ENCODE data around the gene SREK1IP1. TPM values are rescaled to one million over a fixed set of nuclear protein-coding genes. Genes with fewer than 3 reads are reported as not detected.

The SREK1IP1 gene
- total and polyA plus RNA-seq, 7 experiments from 2014 or later: 11.7 to 29.9 (median 21.7) TPM

GRCh38 chr5:64788156-64788555 is 19.7 kb upstream of the SREK1IP1 start:
- ChIA-PET CTCF (interaction anchor here (1.0 kb wide), 1 partner anchor 695 kb away, joined by 3 read pairs; no protein-coding TSS in a partner anchor), POLR2A (no interaction called here)
- Histone ChIP-seq H3K27me3 (ENCODE audit: control insufficient read depth in 2 of 2, insufficient read depth in 2 of 2, low read length in 2 of 2) (no peaks in the 10 kb centered on the region), H3K9me3 (ENCODE audit: control insufficient read depth in 2 of 3, low read length in 3 of 3) (no peaks in the 10 kb centered on the region), H3K27ac (ENCODE audit: low read depth, low read length) (no peak overlapping the region), H3K4me3 (ENCODE audit: low read length) (no peak overlapping the region), H3K4me1 (ENCODE audit: control insufficient read depth in 2 of 2, insufficient read depth in 2 of 2, low read length in 2 of 2) (no peaks in the 10 kb centered on the region), H3K36me3 (ENCODE audit: control insufficient read depth in 2 of 3, insufficient read depth in 3 of 3, low read length in 3 of 3) (peaks cover 0 to 16% (median 4%) of the 10 kb centered on the region in 3 experiments)
- ATAC-seq (no peak), DNase-seq (no peak)
- Mint-ChIP-seq H3K27me3 (no peaks in the 10 kb centered on the region), H3K9me3 (no peaks in the 10 kb centered on the region), H3K36me3 (peaks cover 3 to 44% (median 20%) of the 10 kb centered on the region in 5 donors), H3K4me3 (no peak overlapping the region), H3K27ac (no peak overlapping the region), H3K4me1 (peaks cover 0 to 7% (median 5%) of the 10 kb centered on the region in 7 donors)
- intact Hi-C loops (cut with micrococcal nuclease): loop anchor here in 1 of 2 donors (10.0 kb wide), 1 partner anchor 1383 kb away; no protein-coding TSS in a partner anchor

GRCh38 chr5:64786372-64786771 is 17.9 kb upstream of the SREK1IP1 start:
- no peak overlapping the region for H3K4me3 Mint-ChIP-seq
- Histone ChIP-seq H3K36me3 (ENCODE audit: control insufficient read depth in 2 of 3, insufficient read depth in 3 of 3, low read length in 3 of 3) (peaks cover 0 to 16% (median 4%) of the 10 kb centered on the region in 3 experiments), H3K27ac (ENCODE audit: low read depth, low read length) (no peak overlapping the region), H3K9me3 (ENCODE audit: control insufficient read depth in 2 of 3, low read length in 3 of 3) (no peaks in the 10 kb centered on the region), H3K4me1 (ENCODE audit: control insufficient read depth in 2 of 2, insufficient read depth in 2 of 2, low read length in 2 of 2) (no peaks in the 10 kb centered on the region), H3K27me3 (ENCODE audit: control insufficient read depth in 2 of 2, insufficient read depth in 2 of 2, low read length in 2 of 2) (no peaks in the 10 kb centered on the region), H3K4me3 (ENCODE audit: low read length) (no peak overlapping the region)
- H3K9me3 Mint-ChIP-seq: no peaks in the 10 kb centered on the region
- ChIA-PET CTCF (no interaction called here), POLR2A (no interaction called here)
- intact Hi-C loops (cut with micrococcal nuclease): loop anchor here in 1 of 2 donors (10.0 kb wide), 1 partner anchor 1382 kb away; no protein-coding TSS in a partner anchor
- ATAC-seq (no peak), DNase-seq (no peak)
- peaks cover 3 to 28% (median 14%) of the 10 kb centered on the region in 5 donors for H3K36me3 Mint-ChIP-seq
- H3K4me1 Mint-ChIP-seq: peaks cover 0 to 7% (median 5%) of the 10 kb centered on the region in 7 donors
- no peaks in the 10 kb centered on the region for H3K27me3 Mint-ChIP-seq
- peak overlapping the region in 1 of 9 donors; percentile 1 for H3K27ac Mint-ChIP-seq

- peak; percentile 90 for ATAC-seq
- CTCF ChIA-PET: interaction anchor here (0.6 to 3.8 kb wide), 4 partner anchors 138 to 675 kb away, joined by 3 to 21 read pairs (median 4); no protein-coding TSS in a partner anchor
- Mint-ChIP-seq H3K36me3 (peaks cover 4 to 20% (median 16%) of the 10 kb centered on the region in 5 donors), H3K4me1 (peaks cover 0 to 16% (median 11%) of the 10 kb centered on the region in 7 donors), H3K27me3 (no peaks in the 10 kb centered on the region), H3K9me3 (no peaks in the 10 kb centered on the region), H3K4me3 (no peak overlapping the region), H3K27ac (peak overlapping the region in 1 of 9 donors; percentile 37)
- no peaks in the 10 kb centered on the region for H3K27me3 ChIP-seq (ENCODE audit: control insufficient read depth in 2 of 2, insufficient read depth in 2 of 2, low read length in 2 of 2)
- H3K4me1 ChIP-seq (ENCODE audit: control insufficient read depth in 2 of 2, insufficient read depth in 2 of 2, low read length in 2 of 2): no peaks in the 10 kb centered on the region
- POLR2A ChIA-PET: interaction anchor here (1.1 kb wide), 1 partner anchor 15 kb away, joined by 3 read pairs; no protein-coding TSS in a partner anchor
- no peak overlapping the region for H3K4me3 ChIP-seq (ENCODE audit: low read length)
- intact Hi-C loops (cut with micrococcal nuclease): loop anchor here (1.0 to 10.0 kb wide), 3 partner anchors 16 to 1380 kb away; partner anchors contain the start of genes CWC27 (in 1 of the 2) and SREK1IP1 (in 1 of the 2)
- H3K9me3 ChIP-seq (ENCODE audit: control insufficient read depth in 2 of 3, low read length in 3 of 3): no peaks in the 10 kb centered on the region
- DNase-seq: peak; percentile 36 to 74 (median 65)
- no peak overlapping the region for H3K27ac ChIP-seq (ENCODE audit: low read depth, low read length)
- H3K36me3 ChIP-seq (ENCODE audit: control insufficient read depth in 2 of 3, insufficient read depth in 3 of 3, low read length in 3 of 3): peaks cover 0 to 16% (median 4%) of the 10 kb centered on the region in 3 experiments
Measured at GRCh38 chr5:64784451-64785025, 16.0 kb upstream of the SREK1IP1 start.

- H3K27ac Mint-ChIP-seq: no peak overlapping the region
Measured at GRCh38 chr5:64775291-64775690, 6.8 kb upstream of the SREK1IP1 start.

GRCh38 chr5:64773533-64773932 is 5.0 kb upstream of the SREK1IP1 start:
- ChIA-PET CTCF (no interaction called here), POLR2A (no interaction called here)
- no peaks in the 10 kb centered on the region for H3K9me3 ChIP-seq (ENCODE audit: control insufficient read depth in 2 of 3, low read length in 3 of 3)
- H3K27me3 Mint-ChIP-seq: no peaks in the 10 kb centered on the region
- DNase-seq (no peak), ATAC-seq (no peak)
- no peak overlapping the region for H3K27ac Mint-ChIP-seq
- intact Hi-C loops (cut with micrococcal nuclease): no loop called here
- H3K27ac ChIP-seq (ENCODE audit: low read depth, low read length): no peak overlapping the region
- no peaks in the 10 kb centered on the region for H3K27me3 ChIP-seq (ENCODE audit: control insufficient read depth in 2 of 2, insufficient read depth in 2 of 2, low read length in 2 of 2)
- no peaks in the 10 kb centered on the region for H3K9me3 Mint-ChIP-seq
- H3K4me1 Mint-ChIP-seq: peaks cover 19 to 66% (median 50%) of the 10 kb centered on the region in 7 donors
- no peak overlapping the region for H3K4me3 Mint-ChIP-seq
- H3K4me3 ChIP-seq (ENCODE audit: low read length): no peak overlapping the region
- peaks cover 10 to 18% of the 10 kb centered on the region in 2 donors for H3K4me1 ChIP-seq (ENCODE audit: control insufficient read depth in 2 of 2, insufficient read depth in 2 of 2, low read length in 2 of 2)
- H3K36me3 Mint-ChIP-seq: peaks cover 0 to 16% (median 7%) of the 10 kb centered on the region in 5 donors
- H3K36me3 ChIP-seq (ENCODE audit: control insufficient read depth in 2 of 3, insufficient read depth in 3 of 3, low read length in 3 of 3): peaks cover 0 to 18% (median 0%) of the 10 kb centered on the region in 3 experiments

More at GRCh38 chr5:64775291-64775690, 6.8 kb upstream of the SREK1IP1 start:
- Mint-ChIP-seq H3K4me1 (peaks cover 8 to 62% (median 40%) of the 10 kb centered on the region in 7 donors), H3K36me3 (peaks cover 8 to 25% (median 10%) of the 10 kb centered on the region in 5 donors), H3K27me3 (no peaks in the 10 kb centered on the region), H3K9me3 (no peaks in the 10 kb centered on the region), H3K4me3 (no peak overlapping the region)
- ChIA-PET POLR2A (interaction anchor here (0.7 kb wide), 1 partner anchor 715 kb away, joined by 4 read pairs; no protein-coding TSS in a partner anchor), CTCF (no interaction called here)
- ATAC-seq (no peak), DNase-seq (no peak)
- Histone ChIP-seq H3K27me3 (ENCODE audit: control insufficient read depth in 2 of 2, insufficient read depth in 2 of 2, low read length in 2 of 2) (no peaks in the 10 kb centered on the region), H3K27ac (ENCODE audit: low read depth, low read length) (no peak overlapping the region), H3K9me3 (ENCODE audit: control insufficient read depth in 2 of 3, low read length in 3 of 3) (no peaks in the 10 kb centered on the region), H3K4me3 (ENCODE audit: low read length) (no peak overlapping the region), H3K36me3 (ENCODE audit: control insufficient read depth in 2 of 3, insufficient read depth in 3 of 3, low read length in 3 of 3) (peaks cover 0 to 16% (median 0%) of the 10 kb centered on the region in 3 experiments), H3K4me1 (ENCODE audit: control insufficient read depth in 2 of 2, insufficient read depth in 2 of 2, low read length in 2 of 2) (peaks cover under 1 to 7% of the 10 kb centered on the region in 2 donors)
- intact Hi-C loops (cut with micrococcal nuclease): no loop called here

GRCh38 chr5:64771736-64772135 is 3.2 kb upstream of the SREK1IP1 start:
- no peaks in the 10 kb centered on the region for H3K27me3 Mint-ChIP-seq
- no peak overlapping the region for H3K4me3 ChIP-seq (ENCODE audit: low read length)
- DNase-seq (no peak), ATAC-seq (no peak)
- peaks cover 21 to 29% of the 10 kb centered on the region in 2 donors for H3K4me1 ChIP-seq (ENCODE audit: control insufficient read depth in 2 of 2, insufficient read depth in 2 of 2, low read length in 2 of 2)
- H3K36me3 Mint-ChIP-seq: peaks cover 0 to 16% (median 8%) of the 10 kb centered on the region in 5 donors
- POLR2A ChIA-PET: no interaction called here
- H3K27ac Mint-ChIP-seq: no peak overlapping the region
- H3K4me3 Mint-ChIP-seq: no peak overlapping the region
- H3K36me3 ChIP-seq (ENCODE audit: control insufficient read depth in 2 of 3, insufficient read depth in 3 of 3, low read length in 3 of 3): peaks cover 0 to 18% (median 0%) of the 10 kb centered on the region in 3 experiments
- H3K9me3 ChIP-seq (ENCODE audit: control insufficient read depth in 2 of 3, low read length in 3 of 3): no peaks in the 10 kb centered on the region
- H3K4me1 Mint-ChIP-seq: peaks cover 29 to 73% (median 62%) of the 10 kb centered on the region in 7 donors
- H3K9me3 Mint-ChIP-seq: no peaks in the 10 kb centered on the region
- intact Hi-C loops (cut with micrococcal nuclease): no loop called here
- H3K27ac ChIP-seq (ENCODE audit: low read depth, low read length): no peak overlapping the region
- CTCF ChIA-PET: no interaction called here
- H3K27me3 ChIP-seq (ENCODE audit: control insufficient read depth in 2 of 2, insufficient read depth in 2 of 2, low read length in 2 of 2): no peaks in the 10 kb centered on the region

Data from naive thymus-derived CD4-positive, alpha-beta T cell (primary cell).